Sigmoid colon (tissue), 4 donors: ENCODE measurements around the gene PDS5A.

Experiments used
- EP300 ChIP-seq, 4 donors: sonication (generic); formaldehyde crosslinking; IDR thresholded peaks; one replicate each; pipeline ENCODE4 v1.6.1; 2017; ENCODE audit warnings: antibody characterized with exemption in 4 of 4
- POLR2A ChIP-seq, 2 donors: fragments of 450-650 bp; IDR thresholded peaks; one replicate each; pipeline ENCODE4 v1.6.1; 2016; ENCODE audit warnings: antibody characterized with exemption in 2 of 2, mild to moderate bottlenecking in 2 of 2, moderate library complexity in 2 of 2
- POLR2AphosphoS5 ChIP-seq, 4 donors: sonication (generic); formaldehyde crosslinking; IDR thresholded peaks; one replicate each; pipeline ENCODE4 v1.6.1; 2017; ENCODE audit warnings: antibody characterized with exemption in 4 of 4
- TF ChIP-seq, protein P1 (sequence below), 4 experiments: fragments of 450-650 bp in 3 of 4; fragments of 200-600 bp in 1 of 4; IDR thresholded peaks; one replicate each; pipeline ENCODE4 v1.5.1; 2016 to 2019; ENCODE audit warnings: antibody characterized with exemption in 4 of 4, mild to moderate bottlenecking in 3 of 4, moderate library complexity in 2 of 4

GRCh38 chr4:40003986-40004385, 26.3 kb upstream of the PDS5A start:
- TF ChIP-seq, protein P1, sequence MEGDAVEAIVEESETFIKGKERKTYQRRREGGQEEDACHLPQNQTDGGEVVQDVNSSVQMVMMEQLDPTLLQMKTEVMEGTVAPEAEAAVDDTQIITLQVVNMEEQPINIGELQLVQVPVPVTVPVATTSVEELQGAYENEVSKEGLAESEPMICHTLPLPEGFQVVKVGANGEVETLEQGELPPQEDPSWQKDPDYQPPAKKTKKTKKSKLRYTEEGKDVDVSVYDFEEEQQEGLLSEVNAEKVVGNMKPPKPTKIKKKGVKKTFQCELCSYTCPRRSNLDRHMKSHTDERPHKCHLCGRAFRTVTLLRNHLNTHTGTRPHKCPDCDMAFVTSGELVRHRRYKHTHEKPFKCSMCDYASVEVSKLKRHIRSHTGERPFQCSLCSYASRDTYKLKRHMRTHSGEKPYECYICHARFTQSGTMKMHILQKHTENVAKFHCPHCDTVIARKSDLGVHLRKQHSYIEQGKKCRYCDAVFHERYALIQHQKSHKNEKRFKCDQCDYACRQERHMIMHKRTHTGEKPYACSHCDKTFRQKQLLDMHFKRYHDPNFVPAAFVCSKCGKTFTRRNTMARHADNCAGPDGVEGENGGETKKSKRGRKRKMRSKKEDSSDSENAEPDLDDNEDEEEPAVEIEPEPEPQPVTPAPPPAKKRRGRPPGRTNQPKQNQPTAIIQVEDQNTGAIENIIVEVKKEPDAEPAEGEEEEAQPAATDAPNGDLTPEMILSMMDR (IDR thresholded peaks at IDR 0.05): no peak
- TF ChIP-seq POLR2A (IDR thresholded peaks at IDR 0.05): no peak
- TF ChIP-seq EP300 (IDR thresholded peaks at IDR 0.05): no peak
- no peak for TF ChIP-seq POLR2AphosphoS5 (IDR thresholded peaks at IDR 0.05)
